GM18870 (cell line): ENCODE results near the gene ZNF74.

Source experiments
- ATAC-seq: cut with Tn5 transposase; IDR thresholded peaks from one replicate; pipeline ENCODE4 v1.9.1; 2021; ENCODE audit warnings: moderate library complexity; ENCODE audit not compliant: unreplicated experiment

Gene ZNF74

DNA sequence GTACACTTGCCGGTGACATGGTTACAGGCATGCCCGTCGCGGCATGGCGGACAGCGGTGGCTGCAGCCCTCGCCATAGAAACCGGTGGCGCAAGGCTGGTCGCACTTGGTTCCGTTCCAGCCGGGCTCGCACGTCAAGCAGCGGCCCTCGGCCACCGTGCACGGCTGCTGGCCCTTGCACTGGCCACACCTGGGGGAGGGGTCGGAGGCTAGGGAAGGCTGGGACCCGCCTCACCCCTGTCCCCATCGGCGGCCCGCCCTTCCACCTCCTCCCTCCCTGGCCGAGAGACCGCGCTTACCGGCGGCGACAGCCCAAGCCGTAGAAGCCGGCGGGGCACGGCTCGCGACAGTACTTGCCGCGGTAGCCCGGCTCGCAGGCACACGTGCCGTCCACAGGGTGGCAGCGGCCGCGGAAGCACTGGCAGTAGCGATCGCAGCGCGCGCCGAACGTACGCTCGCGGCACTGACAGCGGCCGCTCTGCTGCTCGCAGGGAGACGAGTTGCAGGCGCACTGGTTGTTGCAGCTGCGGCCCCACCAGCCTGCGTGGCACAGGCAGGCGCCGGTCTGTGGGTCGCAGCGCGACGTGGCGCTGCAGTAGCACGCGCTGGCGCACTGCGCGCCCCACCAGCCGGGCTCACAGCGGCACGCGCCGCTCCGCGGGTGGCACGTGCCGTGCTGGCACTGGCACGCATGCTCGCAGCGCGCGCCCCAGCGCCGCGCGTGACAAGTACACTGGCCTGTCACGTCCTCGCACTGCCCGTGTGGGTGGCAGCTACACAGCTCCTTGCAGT lies 37.0 kb downstream of the ZNF74 start:
- no peak for ATAC-seq

DNA sequence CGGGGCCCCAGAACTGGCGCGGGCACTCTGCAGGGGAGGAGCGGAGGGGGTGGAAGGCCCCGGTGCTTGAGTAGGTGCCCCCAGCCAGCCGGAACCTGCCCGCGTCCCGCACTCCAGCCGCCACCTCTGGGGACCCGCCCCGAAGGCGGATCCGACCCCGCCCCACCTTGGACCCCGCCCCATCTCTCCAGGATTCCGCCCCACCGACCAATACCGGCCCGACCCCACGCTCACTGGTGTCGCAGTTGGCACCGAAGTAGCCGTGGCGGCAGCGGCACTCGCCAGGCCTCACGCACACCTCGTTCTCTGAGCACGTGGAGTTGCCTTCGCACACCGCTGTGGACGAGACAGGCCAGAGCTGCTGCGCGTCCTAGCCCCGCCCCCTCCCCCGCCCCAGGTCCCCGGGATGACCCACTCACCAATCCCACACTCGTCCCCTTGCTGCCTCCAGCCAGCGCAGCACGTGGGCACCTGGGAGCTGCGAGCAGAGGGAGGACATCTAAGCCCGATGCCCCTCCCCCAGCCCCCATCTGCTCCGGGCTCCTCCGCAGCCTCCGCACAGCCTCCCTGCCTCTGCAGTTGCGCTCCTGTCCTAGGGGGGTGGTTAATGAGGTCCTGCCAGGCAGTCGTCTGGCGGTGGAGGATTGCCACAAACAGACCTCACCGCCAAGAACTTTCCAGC lies 37.7 kb downstream of the ZNF74 start:
- no peak for ATAC-seq

DNA sequence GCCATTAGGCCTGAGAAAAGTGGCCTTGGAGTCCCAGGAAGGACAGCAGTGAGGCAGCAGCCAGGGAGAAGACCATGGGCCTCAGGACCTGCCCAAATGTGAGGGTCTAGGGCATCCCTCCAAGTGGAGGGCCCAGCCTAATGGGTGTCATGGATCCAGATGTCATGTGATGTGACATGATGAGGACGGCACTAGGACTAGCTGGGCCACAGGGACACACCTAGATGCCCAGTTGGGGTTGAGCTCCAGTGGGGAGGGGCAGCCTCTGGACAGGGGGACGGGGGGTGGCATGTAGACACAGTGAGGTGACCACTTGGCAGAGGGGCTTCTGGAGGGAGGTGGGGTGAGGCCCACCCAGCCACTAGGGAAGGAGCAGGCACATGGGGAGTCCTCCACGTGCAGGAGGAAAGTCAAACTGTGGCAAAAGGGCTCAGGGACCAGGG lies 38.3 kb downstream of the ZNF74 start:
- ATAC-seq = no peak

DNA sequence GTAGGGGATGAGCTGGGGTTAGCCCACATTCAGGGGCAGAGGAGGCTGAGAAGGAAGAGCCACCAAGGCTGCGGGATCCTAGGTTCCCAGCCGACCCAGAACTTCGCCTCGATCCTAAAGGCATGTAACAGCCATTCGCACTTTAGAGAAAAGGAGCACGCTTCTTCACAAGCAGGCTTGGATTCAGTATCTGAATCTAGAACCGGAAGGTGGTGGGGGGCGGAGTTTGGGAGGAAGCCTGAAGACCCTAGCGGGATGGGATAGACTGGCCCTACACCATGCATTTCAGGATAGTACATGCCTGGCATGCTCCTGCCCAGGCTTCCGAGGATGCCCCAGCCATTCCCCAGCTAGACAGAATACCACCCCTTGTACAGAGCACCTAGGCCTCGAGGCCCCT lies 39.2 kb downstream of the ZNF74 start:
- ATAC-seq = no peak

DNA sequence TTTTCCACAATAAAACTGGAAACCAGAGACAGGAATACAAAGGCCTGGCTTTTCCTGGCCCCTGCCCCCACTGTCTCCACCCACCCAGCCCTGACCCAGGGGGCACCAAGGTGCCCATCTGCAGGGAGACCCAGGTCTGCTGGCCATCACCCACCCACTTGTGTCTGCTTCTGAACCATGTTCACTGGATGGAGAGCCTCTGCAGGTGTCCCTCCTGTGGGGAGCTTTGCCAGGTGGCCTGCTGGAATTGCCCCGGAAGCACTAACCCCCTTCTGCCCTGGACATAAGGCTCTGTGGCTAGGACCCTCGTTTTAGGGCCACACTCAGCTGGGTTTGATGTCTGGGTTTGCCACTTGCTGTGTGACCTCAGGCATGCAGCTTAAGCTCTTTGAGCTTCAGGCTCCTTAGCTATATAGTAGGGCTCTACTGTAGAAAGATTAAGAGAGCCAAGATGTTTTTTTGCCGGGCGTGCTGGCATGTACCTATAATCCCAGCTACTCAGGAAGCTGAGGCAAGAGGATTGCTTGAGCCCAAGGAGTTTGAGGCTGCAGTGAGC lies 39.8 kb downstream of the ZNF74 start:
- no peak for ATAC-seq

DNA sequence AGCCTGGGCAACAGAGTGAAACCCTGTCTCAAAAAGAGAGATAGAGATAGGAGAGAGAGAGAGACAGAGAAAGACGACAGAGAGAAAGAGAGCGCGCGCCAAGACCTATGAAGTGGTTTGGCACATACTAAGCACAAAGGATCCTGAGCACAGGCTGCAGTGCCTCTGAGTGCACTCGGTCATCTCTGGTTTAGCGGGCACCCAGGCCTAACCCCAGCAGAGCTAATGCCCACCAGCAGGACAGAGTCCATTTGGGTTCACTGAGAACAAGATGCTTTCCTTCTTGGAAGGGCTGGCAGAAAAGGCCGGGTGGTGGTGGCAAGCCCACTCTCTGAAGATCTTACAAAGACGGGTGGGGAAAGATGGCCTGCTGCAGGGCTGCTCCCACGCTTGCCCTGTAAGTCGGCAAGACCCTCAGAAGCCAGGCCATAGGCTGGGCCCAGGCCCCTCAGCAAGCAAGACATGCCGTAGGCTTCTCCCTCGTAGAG lies 40.4 kb downstream of the ZNF74 start:
- ATAC-seq = no peak

DNA sequence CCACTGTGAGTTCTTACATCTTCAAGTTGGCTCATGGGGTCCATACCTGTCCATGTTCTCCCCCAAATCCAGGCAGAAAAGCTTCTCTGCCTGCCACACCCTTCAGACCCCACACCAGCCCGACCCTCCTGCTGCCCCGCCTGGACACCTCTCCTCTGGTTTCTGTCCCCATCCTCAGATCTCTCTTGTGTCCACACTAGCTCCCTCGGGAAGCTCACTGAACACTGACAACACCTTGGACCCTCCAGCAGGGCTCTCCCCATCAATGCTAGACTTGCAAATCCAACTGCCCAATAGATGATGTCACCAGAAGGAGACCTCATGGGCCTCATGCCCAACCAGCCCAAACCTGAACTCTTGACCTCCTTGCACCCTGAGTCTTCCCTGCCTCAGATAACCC lies 40.8 kb downstream of the ZNF74 start:
- ATAC-seq = no peak

DNA sequence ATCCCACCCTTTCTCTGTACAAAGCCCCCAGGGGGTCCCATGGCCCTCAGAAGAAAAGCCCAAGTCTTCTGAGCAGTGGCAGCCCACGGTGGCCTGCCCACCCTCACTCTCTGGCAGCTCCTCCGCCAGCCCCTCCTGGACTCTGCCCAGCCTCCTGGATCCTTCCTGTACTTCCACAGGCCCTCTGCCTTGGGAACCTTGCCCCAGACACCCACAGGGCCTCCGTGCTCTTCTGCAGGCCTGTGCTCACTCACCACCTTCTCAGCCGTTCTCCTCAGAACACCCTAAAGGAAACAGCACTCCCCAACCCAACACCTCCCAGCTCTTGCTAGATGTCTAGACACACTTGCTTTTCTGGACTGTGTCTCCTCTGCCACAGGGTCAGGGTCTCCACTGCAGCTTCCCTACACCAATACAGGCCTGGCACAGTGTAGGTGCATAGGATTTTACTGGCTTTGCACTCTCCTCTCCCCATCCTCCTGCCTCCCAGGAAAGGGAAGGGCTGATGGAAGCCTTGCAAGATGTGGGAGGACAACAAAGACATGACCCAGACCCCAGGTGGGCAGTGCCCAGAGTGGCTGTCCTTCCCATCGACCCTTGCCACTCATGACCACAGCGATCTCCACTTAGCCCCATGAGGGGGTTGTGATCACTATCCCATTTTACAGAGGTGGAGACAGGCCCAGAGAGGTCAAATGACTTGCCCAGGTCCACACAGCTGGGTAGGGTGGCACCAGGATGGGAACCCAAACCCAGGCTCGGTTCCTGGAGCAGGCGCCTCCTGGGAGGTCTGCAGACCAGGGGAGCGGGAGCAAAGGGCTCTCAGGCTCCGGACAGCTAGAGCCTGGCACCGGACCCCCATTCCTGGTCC lies 41.7 kb downstream of the ZNF74 start:
- ATAC-seq = no peak

DNA sequence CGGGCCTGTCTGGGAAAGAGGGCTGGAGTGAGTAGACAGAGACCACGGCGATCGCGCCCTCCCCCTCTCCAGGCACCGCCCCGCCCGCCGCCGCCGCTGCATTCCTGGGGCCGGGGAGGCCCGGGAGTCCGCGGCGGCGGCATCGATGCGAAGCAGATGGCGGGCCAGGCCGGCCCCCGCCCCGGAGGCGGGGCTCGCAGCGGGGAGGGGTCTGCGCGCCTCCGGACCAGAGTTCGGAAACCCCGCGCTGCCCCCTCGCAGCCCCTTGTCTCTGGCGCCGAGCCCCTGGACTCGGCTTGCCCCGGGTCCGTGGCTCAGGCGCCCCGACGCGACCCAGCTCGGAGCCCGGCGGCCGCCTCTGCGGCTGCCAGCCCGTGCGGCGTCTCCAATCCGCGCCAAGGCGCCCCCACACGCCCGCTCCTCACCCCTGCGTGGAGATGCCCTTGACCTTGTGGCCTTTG lies 42.4 kb downstream of the ZNF74 start:
- ATAC-seq = no peak

DNA sequence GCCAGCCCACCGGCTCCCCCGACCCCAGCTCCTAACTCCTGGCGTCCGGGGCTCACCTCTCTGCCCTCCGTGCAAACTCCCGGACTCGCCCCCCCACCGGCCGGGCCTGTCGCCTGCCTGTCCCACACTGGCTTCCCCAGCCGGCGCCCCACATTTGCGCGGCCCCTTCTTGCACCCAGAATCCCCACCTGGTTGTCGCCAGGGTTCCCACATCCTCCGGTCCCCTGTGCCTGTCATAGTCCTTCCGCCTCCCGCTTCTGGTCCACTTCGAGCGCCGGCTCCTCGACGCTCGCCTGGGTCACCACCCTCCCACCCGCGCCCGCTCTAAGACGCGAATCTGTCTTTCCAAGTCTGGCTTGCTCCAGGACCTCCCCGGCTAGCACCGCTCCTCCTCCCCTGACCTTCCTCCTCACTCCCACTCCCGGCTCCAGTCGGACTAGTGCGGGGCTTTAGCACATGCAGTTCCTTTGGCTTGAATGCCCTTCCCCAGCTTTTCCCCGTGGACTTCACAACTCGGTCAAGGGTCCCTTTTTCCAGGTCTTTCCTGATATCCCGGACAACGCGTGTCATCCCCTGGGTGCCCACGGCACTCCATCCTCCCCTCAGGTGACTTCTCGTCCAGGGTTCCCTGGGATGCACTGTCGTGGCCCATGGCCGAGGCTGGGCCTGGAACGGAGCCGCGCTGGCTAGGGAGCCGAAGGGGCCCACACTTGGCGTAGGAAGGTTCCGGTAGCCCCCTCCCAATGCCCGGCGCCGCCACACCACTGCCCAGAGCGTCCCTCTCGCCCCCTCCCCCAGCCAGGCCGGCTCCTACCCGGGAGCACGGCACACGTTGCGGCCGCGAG lies 43.0 kb downstream of the ZNF74 start:
- ATAC-seq = no peak

DNA sequence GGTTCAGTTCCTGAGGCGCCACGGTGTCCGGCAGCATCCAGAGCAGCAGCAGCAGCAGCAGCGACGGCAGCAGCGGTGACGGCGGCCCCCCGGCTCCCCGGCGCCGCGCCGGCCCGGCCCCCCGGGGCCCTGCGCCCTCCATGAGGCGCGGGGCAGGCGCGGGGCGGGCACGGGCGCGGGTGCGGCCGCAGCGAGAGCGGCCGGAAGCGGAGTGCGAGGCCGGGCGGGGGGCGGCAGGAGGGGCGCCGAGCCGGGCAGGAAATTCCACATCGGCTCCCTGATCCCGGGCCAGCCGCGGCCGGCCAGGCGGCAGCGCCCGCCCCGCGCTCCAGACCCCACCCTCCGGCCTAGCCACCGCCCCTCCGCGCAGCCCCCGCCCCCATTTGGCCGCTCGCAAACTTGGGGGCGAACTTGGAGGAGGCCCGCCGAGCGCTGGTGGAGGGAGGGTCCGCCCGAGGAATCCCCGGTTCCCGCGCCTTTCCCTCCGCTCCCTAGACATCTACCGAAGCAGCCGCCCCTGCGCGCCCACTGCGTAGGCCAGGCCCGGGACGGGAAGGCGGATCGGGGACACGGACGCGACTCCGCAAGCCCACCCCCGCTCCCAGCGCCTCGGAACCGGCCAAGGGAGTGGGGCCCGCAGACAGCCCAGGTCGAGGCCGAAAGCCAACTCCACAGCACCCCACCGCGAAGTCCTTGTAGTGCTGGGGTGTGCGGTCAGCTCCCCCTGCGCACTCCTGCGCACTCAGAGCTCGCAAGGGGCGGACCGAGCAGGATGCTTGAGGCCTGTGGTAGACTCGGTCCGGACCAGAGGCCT lies 43.9 kb downstream of the ZNF74 start, which contains the start of gene SCARF2:
SCARF2 (minus strand) TSS at position 213 of the 814 bp plus-strand sequence; CDS start at position 142, 71 bp downstream.
- ATAC-seq = no peak

DNA sequence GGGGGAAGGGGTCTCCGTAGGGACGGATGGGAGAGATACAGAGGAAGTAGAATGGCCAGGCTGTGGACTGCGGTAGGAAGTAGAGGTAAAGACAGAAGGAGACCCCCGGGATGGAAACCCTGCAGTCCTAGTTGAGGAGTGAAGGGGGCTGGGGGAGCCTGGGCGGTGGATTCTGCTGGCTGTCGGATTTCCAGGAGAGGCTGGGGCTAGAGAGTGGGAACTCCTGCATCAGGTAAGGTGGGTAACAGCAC lies 44.4 kb downstream of the ZNF74 start:
- ATAC-seq = no peak

DNA sequence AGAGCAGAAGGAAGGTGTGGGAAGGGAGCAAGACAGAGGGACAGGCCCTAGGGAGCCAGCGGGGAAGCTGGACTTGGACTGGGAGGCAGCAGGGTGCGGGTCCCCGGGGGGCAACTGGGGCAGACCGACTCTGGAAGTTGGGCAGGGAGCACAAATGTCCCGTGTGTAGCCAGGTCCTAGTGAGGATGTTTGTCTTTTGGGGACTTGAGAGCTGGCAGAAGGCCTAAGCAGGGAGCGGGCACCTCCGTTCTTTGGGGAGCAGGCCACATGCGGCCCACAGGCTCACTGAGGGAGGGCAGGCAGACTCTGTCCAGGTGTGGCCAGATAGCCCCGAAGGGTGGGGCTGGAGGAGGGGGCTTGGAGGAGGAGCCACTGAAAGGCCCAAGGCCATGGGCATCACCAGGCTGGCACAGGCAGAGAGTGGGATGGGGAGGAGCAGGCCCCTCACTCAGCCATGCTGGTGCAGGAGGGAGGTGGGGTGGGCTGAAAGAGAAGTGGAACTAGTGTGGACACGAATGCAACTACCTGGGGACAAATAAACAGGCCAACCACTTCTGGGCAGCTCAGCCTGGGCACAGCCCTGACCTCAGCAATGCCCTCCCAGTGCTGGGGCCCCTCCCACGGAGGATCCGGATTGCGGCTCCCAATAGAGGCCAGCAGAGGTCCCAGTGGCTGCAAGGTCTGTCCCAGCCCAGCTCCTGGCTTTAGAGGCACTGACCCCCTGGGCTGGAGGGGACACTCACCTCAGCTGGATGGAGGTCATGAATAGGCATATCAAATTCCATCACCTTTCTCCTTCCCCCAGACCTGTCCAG lies 44.9 kb downstream of the ZNF74 start:
- no peak for ATAC-seq

DNA sequence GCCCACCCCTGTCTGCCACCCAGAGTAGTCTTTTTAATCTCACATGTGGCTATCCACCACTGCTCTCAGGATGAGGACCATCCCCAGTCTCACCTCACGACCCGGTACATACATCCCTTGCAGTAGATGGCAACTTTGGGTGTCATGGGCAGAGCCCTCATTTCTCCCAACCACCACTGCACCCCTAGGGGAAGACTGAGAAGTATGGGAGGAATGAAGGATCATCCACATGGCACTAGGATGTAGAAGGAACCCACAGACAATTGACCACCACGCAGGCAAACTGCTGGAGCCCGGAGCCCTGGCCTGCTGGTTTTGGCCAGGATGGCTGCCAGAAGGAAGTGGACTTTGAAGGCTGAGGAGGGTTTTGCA lies 45.6 kb downstream of the ZNF74 start:
- ATAC-seq = no peak

DNA sequence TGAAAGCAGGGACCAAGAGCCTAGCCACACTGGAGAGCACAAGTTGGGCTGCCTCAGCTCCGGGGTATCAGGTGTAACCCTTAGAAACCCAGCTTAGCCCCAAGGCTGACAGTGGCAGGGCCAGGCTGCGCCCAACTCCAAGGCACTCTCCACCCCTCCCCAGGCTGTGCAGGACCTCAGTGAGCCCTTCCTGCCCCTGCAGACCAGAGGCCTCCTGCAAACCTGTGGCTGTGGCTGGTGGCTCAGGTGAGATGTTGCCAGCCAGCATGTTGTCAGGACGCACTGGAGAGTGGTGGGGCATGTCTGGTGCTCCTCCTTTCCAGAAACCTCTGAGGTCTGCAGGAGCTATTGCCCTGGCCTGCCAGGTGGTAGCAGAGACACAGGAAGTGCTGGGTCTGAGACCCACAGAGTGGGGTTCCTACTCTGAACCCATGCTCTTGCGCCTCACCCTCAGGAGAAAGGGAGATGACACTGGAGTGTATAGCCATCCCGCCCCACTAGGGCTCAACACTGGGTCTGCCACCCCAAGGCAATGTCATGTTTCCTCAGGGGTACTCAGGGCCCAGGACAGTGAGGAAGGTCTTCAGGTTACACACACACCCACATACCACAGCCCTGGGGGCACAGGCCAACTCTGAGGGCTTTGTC lies 46.1 kb downstream of the ZNF74 start:
- ATAC-seq = no peak

DNA sequence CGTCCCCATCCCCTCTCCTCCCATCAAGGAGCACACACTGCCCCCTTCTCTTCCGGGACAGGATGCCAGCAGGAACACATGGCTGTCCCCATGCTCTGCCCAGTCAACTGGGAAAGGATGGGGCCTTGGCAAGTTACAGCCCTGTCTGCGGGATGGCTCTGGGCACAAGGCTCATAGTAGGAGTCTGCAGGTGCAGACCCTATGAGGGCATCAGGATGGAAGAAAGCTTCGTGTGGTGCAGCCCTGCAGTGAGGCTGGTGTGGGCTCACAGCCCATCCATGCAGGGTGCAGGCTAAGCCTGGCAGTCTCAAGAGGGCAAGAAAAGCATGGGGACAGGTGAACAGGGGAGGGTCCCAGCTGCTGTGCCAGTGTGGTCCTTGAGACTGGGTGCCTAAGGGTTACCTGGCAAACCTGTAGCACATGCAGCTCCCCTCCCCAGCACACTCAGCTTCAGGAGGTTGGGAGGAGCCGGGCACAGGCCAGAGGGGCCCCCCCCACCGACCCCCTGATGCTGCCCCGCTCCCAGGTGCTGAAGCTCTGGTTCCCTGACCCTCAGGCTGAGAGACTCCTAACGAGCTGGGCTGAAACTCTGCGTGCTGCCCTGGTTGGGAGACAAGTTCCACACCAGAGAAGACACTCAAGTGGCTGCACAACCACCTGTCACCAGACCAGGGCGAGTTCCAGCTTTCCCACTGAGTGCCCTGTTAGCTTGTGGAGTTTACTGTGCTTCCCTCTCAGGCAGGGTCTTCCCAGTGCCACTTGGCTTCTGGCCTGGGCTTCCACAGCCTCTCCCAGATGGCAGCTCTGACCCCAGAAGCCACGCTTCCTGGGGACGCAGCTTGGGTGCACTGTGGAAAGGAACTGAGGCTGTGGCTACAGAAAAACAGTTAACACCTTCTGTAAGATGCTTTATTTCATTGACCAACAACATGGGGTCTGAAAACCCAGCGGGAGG lies 47.0 kb downstream of the ZNF74 start:
- ATAC-seq = no peak
